Suprapubic skin (tissue), 4 donors: ENCODE data around the gene SYNE3. TPM values are rescaled to one million over a fixed set of nuclear protein-coding genes. Genes with fewer than 3 reads are reported as not detected.

Source experiments
- DNase-seq, 2 donors: peaks; one replicate each; pipeline ENCODE4 v3.0.0-alpha.2; 2019; ENCODE audit warnings: low spot score in 2 of 2
- H3K27ac ChIP-seq: fragments of 200-600 bp; sonication (generic); one replicate; pipeline ENCODE4 v1.5.1; 2019
- H3K27me3 ChIP-seq: fragments of 200-600 bp; sonication (generic); one replicate; pipeline ENCODE4 v1.5.1; 2019
- H3K36me3 ChIP-seq: fragments of 200-600 bp; sonication (generic); one replicate; pipeline ENCODE4 v1.5.1; 2019
- H3K4me1 ChIP-seq: fragments of 200-600 bp; sonication (generic); one replicate; pipeline ENCODE4 v1.5.1; 2019
- H3K4me3 ChIP-seq: fragments of 200-600 bp; sonication (generic); one replicate; pipeline ENCODE4 v1.5.1; 2019; ENCODE audit warnings: mild to moderate bottlenecking
- H3K9me3 ChIP-seq: fragments of 200-600 bp; sonication (generic); one replicate; pipeline ENCODE4 v1.5.1; 2019
- CTCF ChIP-seq, 2 donors: fragments of 200-600 bp in 1 of 2; fragments of 450-650 bp in 1 of 2; sonication (generic) in 1 of 2; IDR thresholded peaks; one replicate each; pipeline ENCODE4 v1.5.1; 2016 to 2019; ENCODE audit warnings: antibody characterized with exemption in 2 of 2, mild to moderate bottlenecking in 1 of 2, moderate library complexity in 1 of 2
- EP300 ChIP-seq: sonication (generic); formaldehyde crosslinking; IDR thresholded peaks from one replicate; pipeline ENCODE4 v1.6.1; 2017; ENCODE audit warnings: antibody characterized with exemption
- POLR2A ChIP-seq, 2 donors: fragments of 450-650 bp; IDR thresholded peaks; one replicate each; pipeline ENCODE4 v1.6.1; 2017; ENCODE audit warnings: antibody characterized with exemption in 2 of 2, mild to moderate bottlenecking in 2 of 2, moderate library complexity in 2 of 2
- POLR2AphosphoS5 ChIP-seq, 3 donors: sonication (generic); formaldehyde crosslinking; IDR thresholded peaks; one replicate each; pipeline ENCODE4 v1.6.1; 2017; ENCODE audit warnings: antibody characterized with exemption in 3 of 3
- WGBS: methylation state at CpG from one replicate; pipeline ENCODE4 v1.1.5; 2018; 5-methylcytosine and 5-hydroxymethylcytosine counted together
- total RNA-seq, 4 donors: library from RNA; depleted of rRNA; stranded (reverse); fragments of >200 nt; gene quantifications; one replicate each; pipeline ENCODE4 v1.1.0, GENCODE V29; 2016

Gene SYNE3
- total RNA-seq, 4 donors from 2014 or later: 9.1 to 21.4 (median 12.8) TPM

- WGBS: 58% methylated on average over 4 of the region's 4 CpGs
- H3K27me3 ChIP-seq: no peaks in the 10 kb centered on the region
- peaks cover 70% of the 10 kb centered on the region for H3K4me1 ChIP-seq
- no peaks in the 10 kb centered on the region for H3K36me3 ChIP-seq
- no peak for DNase-seq
- TF ChIP-seq POLR2AphosphoS5 (IDR thresholded peaks at IDR 0.05) (no peak), CTCF (IDR thresholded peaks at IDR 0.05) (no peak), POLR2A (IDR thresholded peaks at IDR 0.05) (no peak), EP300 (no peak)
- peak overlapping the region; percentile 65 for H3K27ac ChIP-seq
- H3K9me3 ChIP-seq: no peaks in the 10 kb centered on the region
- no peak overlapping the region for H3K4me3 ChIP-seq
Observed at GRCh38 chr14:95496111-95496681, 20.3 kb downstream of the SYNE3 start.

- Histone ChIP-seq H3K27me3 (no peaks in the 10 kb centered on the region), H3K4me3 (no peak overlapping the region), H3K27ac (peak overlapping the region; percentile 65), H3K9me3 (no peaks in the 10 kb centered on the region), H3K4me1 (peaks cover 70% of the 10 kb centered on the region), H3K36me3 (no peaks in the 10 kb centered on the region)
- WGBS: 49% methylated on average over 7 of the region's 8 CpGs
- TF ChIP-seq EP300: no peak
- TF ChIP-seq POLR2A (IDR thresholded peaks at IDR 0.05): no peak
- TF ChIP-seq CTCF (IDR thresholded peaks at IDR 0.05): no peak
- no peak for TF ChIP-seq POLR2AphosphoS5 (IDR thresholded peaks at IDR 0.05)
- DNase-seq: no peak
Observed at GRCh38 chr14:95495538-95496025, 20.9 kb downstream of the SYNE3 start.

GRCh38 chr14:95495076-95495475 lies 21.4 kb downstream of the SYNE3 start:
- Histone ChIP-seq H3K27ac (peak overlapping the region; percentile 65), H3K4me3 (no peak overlapping the region), H3K27me3 (no peaks in the 10 kb centered on the region), H3K36me3 (no peaks in the 10 kb centered on the region), H3K9me3 (no peaks in the 10 kb centered on the region), H3K4me1 (peaks cover 70% of the 10 kb centered on the region)
- WGBS: 95% methylated on average over 3 of the region's 3 CpGs
- TF ChIP-seq POLR2A (IDR thresholded peaks at IDR 0.05): no peak
- TF ChIP-seq EP300: no peak
- no peak for TF ChIP-seq POLR2AphosphoS5 (IDR thresholded peaks at IDR 0.05)
- no peak for TF ChIP-seq CTCF (IDR thresholded peaks at IDR 0.05)
- DNase-seq: no peak

GRCh38 chr14:95494456-95494855 lies 22.0 kb downstream of the SYNE3 start:
- Histone ChIP-seq H3K27me3 (no peaks in the 10 kb centered on the region), H3K4me3 (no peak overlapping the region), H3K27ac (no peak overlapping the region), H3K9me3 (no peaks in the 10 kb centered on the region), H3K36me3 (no peaks in the 10 kb centered on the region), H3K4me1 (peaks cover 70% of the 10 kb centered on the region)
- TF ChIP-seq POLR2AphosphoS5 (IDR thresholded peaks at IDR 0.05) (no peak), CTCF (IDR thresholded peaks at IDR 0.05) (no peak), EP300 (no peak), POLR2A (IDR thresholded peaks at IDR 0.05) (no peak)
- no peak for DNase-seq
- WGBS: 99% methylated on average over 4 of the region's 4 CpGs

- Histone ChIP-seq H3K27ac (no peak overlapping the region), H3K4me3 (no peak overlapping the region), H3K36me3 (no peaks in the 10 kb centered on the region), H3K9me3 (no peaks in the 10 kb centered on the region), H3K27me3 (no peaks in the 10 kb centered on the region), H3K4me1 (peaks cover 70% of the 10 kb centered on the region)
- DNase-seq: no peak
- TF ChIP-seq POLR2A (IDR thresholded peaks at IDR 0.05): no peak
- no peak for TF ChIP-seq POLR2AphosphoS5 (IDR thresholded peaks at IDR 0.05)
- TF ChIP-seq CTCF (IDR thresholded peaks at IDR 0.05): no peak
- TF ChIP-seq EP300: no peak
- WGBS: 90% methylated on average over 4 of the region's 4 CpGs
Observed at GRCh38 chr14:95493976-95494375, 22.5 kb downstream of the SYNE3 start.
